ENCODE results near the gene C9. TPM values are rescaled to one million over a fixed set of nuclear protein-coding genes. Genes with fewer than 3 reads are reported as not detected.

The C9 gene
- total and polyA plus RNA-seq, 2 experiments from 2014 or later: not detected

- no peaks in the 10 kb centered on the region for H3F3A ChIP-seq (replicated peaks; ENCODE audit: low read depth)
- Mint-ChIP-seq H3K4me3 (no peak overlapping the region), H3K4me1 (peaks cover 50% of the 10 kb centered on the region), H3K27me3 (ENCODE audit: insufficient read depth, low read depth, poor library complexity) (no peaks in the 10 kb centered on the region), H3K27ac (no peak overlapping the region), H3K9me3 (no peaks in the 10 kb centered on the region), H3K36me3 (ENCODE audit: low read depth) (no peaks in the 10 kb centered on the region)
- no peaks in the 10 kb centered on the region for H4K20me1 ChIP-seq (replicated peaks; ENCODE audit: insufficient read depth)
- H3K79me2 ChIP-seq (replicated peaks; ENCODE audit: insufficient read depth): no peaks in the 10 kb centered on the region
- no peaks in the 10 kb centered on the region for H3K36me3 ChIP-seq (ENCODE audit: insufficient read depth)
- no peak overlapping the region for H3K27ac ChIP-seq (ENCODE audit: low read depth)
- no peak for ATAC-seq
- no peaks in the 10 kb centered on the region for H3K27me3 ChIP-seq (ENCODE audit: insufficient read depth)
- TF ChIP-seq CTCF (conservative IDR thresholded peaks at IDR 0.05; ENCODE audit: low read depth in 2 of 2) (no peak), ZNF114 (CRISPR knock-in tag; IDR thresholded peaks at IDR 0.05) (no peak), JUNB (IDR thresholded peaks at IDR 0.05; ENCODE audit: unreplicated experiment) (no peak), NANOG (IDR thresholded peaks at IDR 0.05; ENCODE audit: borderline replicate concordance) (no peak), ZNF331 (CRISPR knock-in tag; IDR thresholded peaks at IDR 0.05; ENCODE audit: low read depth) (no peak), REST (IDR thresholded peaks at IDR 0.05; ENCODE audit: unreplicated experiment) (no peak), STAT1 (IDR thresholded peaks at IDR 0.05; ENCODE audit: unreplicated experiment) (no peak), POLR2AphosphoS5 (IDR thresholded peaks at IDR 0.05; ENCODE audit: low read depth) (no peak), CREB1 (CRISPR knock-in tag; IDR thresholded peaks at IDR 0.05; ENCODE audit: low read depth) (no peak), EZH2 (IDR thresholded peaks at IDR 0.05; ENCODE audit: low read depth, unreplicated experiment) (no peak), EZH2phosphoT487 (IDR thresholded peaks at IDR 0.05; ENCODE audit: unreplicated experiment) (no peak)
- TF ChIP-seq, protein P1, sequence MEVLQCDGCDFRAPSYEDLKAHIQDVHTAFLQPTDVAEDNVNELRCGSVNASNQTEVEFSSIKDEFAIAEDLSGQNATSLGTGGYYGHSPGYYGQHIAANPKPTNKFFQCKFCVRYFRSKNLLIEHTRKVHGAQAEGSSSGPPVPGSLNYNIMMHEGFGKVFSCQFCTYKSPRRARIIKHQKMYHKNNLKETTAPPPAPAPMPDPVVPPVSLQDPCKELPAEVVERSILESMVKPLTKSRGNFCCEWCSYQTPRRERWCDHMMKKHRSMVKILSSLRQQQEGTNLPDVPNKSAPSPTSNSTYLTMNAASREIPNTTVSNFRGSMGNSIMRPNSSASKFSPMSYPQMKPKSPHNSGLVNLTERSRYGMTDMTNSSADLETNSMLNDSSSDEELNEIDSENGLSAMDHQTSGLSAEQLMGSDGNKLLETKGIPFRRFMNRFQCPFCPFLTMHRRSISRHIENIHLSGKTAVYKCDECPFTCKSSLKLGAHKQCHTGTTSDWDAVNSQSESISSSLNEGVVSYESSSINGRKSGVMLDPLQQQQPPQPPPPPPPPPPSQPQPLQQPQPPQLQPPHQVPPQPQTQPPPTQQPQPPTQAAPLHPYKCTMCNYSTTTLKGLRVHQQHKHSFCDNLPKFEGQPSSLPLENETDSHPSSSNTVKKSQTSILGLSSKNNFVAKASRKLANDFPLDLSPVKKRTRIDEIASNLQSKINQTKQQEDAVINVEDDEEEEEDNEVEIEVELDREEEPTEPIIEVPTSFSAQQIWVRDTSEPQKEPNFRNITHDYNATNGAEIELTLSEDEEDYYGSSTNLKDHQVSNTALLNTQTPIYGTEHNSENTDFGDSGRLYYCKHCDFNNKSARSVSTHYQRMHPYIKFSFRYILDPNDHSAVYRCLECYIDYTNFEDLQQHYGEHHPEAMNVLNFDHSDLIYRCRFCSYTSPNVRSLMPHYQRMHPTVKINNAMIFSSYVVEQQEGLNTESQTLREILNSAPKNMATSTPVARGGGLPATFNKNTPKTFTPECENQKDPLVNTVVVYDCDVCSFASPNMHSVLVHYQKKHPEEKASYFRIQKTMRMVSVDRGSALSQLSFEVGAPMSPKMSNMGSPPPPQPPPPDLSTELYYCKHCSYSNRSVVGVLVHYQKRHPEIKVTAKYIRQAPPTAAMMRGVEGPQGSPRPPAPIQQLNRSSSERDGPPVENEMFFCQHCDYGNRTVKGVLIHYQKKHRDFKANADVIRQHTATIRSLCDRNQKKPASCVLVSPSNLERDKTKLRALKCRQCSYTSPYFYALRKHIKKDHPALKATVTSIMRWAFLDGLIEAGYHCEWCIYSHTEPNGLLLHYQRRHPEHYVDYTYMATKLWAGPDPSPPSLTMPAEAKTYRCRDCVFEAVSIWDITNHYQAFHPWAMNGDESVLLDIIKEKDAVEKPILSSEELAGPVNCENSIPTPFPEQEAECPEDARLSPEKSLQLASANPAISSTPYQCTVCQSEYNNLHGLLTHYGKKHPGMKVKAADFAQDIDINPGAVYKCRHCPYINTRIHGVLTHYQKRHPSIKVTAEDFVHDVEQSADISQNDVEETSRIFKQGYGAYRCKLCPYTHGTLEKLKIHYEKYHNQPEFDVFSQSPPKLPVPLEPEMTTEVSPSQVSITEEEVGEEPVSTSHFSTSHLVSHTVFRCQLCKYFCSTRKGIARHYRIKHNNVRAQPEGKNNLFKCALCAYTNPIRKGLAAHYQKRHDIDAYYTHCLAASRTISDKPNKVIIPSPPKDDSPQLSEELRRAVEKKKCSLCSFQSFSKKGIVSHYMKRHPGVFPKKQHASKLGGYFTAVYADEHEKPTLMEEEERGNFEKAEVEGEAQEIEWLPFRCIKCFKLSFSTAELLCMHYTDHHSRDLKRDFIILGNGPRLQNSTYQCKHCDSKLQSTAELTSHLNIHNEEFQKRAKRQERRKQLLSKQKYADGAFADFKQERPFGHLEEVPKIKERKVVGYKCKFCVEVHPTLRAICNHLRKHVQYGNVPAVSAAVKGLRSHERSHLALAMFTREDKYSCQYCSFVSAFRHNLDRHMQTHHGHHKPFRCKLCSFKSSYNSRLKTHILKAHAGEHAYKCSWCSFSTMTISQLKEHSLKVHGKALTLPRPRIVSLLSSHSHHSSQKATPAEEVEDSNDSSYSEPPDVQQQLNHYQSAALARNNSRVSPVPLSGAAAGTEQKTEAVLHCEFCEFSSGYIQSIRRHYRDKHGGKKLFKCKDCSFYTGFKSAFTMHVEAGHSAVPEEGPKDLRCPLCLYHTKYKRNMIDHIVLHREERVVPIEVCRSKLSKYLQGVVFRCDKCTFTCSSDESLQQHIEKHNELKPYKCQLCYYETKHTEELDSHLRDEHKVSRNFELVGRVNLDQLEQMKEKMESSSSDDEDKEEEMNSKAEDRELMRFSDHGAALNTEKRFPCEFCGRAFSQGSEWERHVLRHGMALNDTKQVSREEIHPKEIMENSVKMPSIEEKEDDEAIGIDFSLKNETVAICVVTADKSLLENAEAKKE (CRISPR knock-in tag; IDR thresholded peaks at IDR 0.05): no peak
- TF ChIP-seq, protein P2, sequence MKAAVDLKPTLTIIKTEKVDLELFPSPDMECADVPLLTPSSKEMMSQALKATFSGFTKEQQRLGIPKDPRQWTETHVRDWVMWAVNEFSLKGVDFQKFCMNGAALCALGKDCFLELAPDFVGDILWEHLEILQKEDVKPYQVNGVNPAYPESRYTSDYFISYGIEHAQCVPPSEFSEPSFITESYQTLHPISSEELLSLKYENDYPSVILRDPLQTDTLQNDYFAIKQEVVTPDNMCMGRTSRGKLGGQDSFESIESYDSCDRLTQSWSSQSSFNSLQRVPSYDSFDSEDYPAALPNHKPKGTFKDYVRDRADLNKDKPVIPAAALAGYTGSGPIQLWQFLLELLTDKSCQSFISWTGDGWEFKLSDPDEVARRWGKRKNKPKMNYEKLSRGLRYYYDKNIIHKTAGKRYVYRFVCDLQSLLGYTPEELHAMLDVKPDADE (IDR thresholded peaks at IDR 0.05): no peak
- H3K4me3 ChIP-seq: no peak overlapping the region
- no peaks in the 10 kb centered on the region for H3K9me2 ChIP-seq (ENCODE audit: insufficient read depth)
- H3K4me2 ChIP-seq: 0 out of 2 replicates have a peak overlapping the region, but pooled peaks have one; percentile 13
- H2AFZ ChIP-seq: no peak overlapping the region
- H3K4me1 ChIP-seq (ENCODE audit: insufficient read depth): peaks cover 34% of the 10 kb centered on the region
- DNase-seq (ENCODE audit: low spot score): no peak
These were observed 49.5 kb upstream of the C9 start for GRCh38 chr5:39413771-39414170.

All from GM23338 (cell line).